ENCODE results near the gene RNF183.
"Not testable (repeated sequence)": the region's sequence is repeated elsewhere in the genome, so short reads cannot be mapped to it uniquely, and the experiment has no call there.

RNF183 gene

DNA sequence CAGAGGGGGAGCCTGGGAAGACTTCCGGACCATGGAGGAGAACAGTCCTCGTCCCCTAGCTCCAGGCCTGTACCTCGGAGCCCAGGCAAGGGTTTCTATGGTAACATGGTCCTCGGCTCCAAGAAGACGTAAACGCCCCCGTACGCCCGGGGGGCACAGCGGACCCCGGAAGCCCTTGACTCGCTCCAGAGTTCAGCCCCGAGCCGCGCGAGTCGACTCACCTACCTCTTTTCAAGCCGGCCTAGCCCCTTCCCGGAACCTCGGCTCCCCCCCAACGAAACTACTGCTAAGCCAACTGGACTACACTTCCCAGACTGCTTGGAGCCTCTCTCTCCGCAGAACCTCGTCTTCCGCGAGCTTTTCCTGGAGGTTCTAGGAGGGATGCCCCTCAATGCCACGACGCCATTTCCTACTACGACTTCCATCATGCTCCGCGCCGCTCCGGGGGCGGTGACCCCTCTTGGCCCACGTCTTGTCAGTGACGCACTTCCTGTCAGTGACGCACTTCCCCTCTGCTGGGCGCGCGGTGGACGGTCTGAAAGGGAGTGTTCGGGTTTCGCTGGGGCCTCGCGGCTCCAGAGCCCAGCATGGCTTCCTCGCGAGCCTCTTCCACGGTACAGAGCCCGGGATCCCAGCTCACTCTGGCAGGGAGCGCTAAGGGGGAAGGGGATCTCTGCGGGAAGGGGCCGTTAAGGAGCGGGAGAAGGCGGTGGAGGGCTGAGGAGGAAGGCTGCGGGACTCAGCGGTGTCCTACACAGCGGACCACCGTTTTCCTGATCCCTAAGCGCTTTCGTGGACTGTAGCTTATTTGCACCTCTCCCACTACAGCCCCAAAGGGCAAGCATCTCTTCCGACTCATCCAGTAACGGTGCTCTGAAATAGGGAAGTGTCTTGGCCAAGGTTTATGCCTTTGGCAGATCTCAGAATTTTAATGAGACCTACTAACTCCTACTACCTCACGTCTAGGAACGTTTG lies 27.7 kb downstream of the RNF183 start, which contains the start of the genes CDC26 and PRPF4:
Gene CDC26 (minus strand): TSS at position 416 of the 975 bp plus-strand sequence. CDS start 3,065 bp downstream, outside the sequence.
Gene PRPF4 (plus strand): TSS at position 502 of the 975 bp plus-strand sequence. CDS start 86 bp downstream, at position 588.
- DNase-seq (ENCODE audit: low read depth in 1 of 2, low spot score in 1 of 2) = peak; percentile 93 to 96

DNA sequence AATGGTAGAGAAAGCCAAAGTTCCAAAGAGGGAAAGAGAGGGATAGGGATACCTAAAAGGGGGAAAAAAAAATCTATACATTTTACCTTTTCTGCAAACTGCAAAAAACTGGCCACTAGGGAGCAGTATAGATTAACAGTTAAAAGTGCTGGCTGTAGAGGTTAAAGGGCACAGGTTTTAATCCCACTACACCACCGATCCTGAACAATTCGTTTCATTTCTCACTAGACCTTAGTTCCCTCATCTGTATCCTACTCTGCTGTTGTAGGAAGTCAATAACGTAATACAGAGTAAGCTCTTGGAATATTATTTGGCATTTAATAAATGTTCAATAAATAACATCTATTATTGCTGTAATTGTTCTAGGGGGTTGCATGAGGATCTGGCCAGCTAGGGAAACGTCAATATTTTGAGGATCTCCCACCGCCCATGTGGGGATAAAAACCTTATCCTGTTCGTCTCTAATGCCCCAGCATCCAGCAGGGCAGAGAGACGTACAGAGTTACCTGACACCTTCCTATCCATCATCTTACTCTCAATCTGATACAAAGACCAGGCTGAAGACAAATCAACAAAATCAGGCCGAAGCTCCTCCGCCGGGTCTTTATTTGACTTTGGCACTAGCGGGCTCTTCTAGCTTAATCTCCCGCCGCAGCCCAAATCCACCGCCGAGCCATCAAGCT lies 28.6 kb downstream of the RNF183 start:
- peak in 1 of 2 donors; percentile 42 for DNase-seq (ENCODE audit: low read depth in 1 of 2, low spot score in 1 of 2)

DNA sequence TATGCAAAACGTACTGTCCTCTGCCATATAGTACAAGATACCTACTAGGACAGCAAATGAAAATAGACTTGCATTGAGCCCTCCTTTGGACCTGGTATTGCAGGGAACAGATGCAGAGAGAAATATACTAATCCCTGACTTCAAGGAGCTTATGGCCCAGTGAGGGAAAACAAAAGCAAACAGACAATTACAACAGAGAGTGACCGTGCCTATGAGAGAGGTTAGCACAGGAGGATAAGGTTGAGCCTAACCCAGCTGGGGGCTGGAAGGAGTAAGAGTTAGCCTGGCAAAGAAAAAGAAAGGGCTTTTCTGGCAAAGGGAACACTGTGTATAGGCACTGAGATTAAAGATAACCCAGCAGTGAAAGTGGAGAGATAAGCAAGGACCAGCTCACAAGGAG lies 33.3 kb downstream of the RNF183 start:
- no peak for DNase-seq (ENCODE audit: low read depth in 1 of 2, low spot score in 1 of 2)

DNA sequence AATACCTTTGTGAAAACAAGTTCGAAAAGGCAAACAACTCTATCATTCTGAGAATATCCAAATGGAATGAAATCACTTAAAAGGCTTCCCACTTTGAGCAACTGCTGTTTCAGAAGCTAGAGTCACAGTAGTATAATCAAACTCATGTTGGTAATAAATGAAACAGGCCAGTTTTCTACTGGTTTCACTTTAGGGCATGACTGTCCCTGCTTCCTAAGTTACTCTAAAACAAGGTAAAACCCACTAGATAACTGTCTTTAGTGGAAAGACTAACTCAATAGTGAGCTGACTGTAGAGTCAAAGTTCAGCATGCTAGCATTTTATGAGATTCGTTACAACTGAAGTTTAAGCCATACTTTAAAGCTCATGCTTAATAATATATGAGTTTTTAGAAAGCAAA lies 33.8 kb downstream of the RNF183 start:
- DNase-seq (ENCODE audit: low read depth in 1 of 2, low spot score in 1 of 2) = no peak

DNA sequence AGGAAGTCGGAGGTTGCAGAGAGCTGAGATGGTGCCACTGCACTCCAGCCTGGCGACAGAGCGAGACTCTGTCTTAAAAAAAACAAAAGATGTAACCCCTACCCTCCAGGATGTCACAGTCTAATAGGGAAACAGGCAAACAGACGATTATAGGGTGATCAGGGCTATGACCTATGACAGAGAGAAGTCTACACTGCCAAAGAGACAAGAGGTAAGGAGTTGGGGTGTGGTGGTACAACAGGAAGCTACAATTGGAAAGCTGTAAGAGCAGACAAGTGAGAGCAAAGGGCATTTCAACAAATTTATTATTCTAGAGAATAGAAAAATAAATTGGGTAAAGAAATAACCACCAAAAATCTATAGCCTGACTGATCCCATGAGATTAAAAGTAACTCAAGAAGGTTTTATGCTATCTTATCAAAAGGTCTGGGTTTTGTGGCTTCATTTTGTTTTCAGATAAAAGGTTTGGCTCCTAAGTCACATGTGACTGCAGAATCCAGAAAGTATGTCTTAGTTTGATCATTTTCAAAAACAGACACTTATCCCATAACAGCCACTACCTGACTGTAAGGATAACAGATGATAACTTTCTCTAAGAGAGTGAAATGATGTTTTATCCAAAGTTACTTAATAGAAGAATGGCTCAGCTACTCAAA lies 35.1 kb downstream of the RNF183 start:
- no peak for DNase-seq (ENCODE audit: low read depth in 1 of 2, low spot score in 1 of 2)

DNA sequence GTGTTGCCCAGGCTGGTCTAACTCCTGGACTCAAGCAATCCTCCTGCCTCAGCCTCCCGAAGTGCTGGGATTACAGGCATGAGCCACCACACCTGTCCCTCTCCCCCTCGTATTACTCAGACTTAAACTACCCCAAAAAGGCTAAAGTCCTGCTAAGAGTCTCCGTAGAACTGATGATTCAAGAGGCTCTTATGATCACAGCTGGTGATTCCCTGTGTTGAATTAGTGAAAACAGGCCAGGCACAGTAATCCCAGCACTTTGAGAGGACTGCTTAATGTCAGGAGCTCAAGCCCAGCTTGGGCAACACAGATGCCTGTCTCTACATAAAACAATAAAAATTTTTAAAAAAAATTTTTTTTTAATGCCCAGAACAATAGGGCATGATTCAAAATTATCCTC lies 37.0 kb downstream of the RNF183 start:
- DNase-seq (ENCODE audit: low read depth in 1 of 2, low spot score in 1 of 2) = no peak

DNA sequence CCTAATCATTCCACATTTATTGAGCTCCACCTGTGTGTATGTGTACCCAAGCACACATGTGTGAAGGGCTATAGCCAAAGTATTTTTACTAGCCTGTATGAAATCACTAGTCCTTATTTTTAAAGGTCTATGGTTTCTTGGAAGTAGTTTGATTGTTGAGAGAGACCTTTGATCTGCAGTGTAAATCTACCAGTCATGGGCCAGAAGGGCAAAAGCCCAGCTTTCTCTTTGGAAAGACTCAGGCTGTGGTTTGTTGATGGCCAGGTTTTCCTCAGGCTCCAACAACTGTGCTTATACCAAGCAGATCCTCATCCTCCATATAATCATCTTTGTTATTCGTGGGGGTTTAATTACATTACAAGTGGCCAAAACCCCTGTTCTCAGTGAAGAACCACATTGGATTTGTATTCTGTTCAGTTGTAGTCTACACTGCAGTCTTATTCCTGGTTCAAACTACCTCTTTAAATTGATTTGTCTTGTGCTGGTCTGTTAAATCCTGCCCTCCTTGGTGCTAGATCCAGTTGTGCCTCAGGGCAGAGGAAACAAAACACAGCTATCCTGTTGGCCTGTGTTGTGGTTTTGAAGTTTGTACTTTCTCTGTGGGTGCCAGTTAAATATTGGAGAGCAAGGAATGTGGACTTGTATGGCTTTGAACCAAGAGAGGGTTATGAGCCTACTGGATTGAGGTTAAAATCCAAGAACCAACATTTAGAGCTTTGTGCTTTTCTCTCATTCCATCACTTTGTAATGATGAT lies 41.1 kb downstream of the RNF183 start:
- DNase-seq (ENCODE audit: low read depth in 1 of 2, low spot score in 1 of 2) = no peak

DNA sequence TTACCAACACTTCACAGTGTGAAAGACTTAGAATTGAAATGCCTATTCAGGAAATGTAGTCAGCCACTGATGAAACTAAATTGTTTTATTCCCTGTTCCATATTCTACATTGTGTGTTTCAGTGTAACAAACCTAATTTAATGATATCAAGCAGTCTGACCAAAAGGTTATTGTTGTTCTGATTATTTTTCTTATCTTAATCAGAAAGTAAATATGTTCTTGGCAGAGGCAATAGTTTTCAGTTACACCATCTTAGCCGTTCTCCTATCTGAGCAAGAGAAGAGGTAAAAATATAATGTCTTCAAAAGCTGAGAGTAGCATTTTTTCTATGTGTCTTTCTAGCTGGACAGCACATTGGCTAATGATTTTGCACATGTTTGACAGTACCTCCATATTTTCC lies 44.9 kb downstream of the RNF183 start:
- DNase-seq (ENCODE audit: low read depth in 1 of 2, low spot score in 1 of 2) = no peak

DNA sequence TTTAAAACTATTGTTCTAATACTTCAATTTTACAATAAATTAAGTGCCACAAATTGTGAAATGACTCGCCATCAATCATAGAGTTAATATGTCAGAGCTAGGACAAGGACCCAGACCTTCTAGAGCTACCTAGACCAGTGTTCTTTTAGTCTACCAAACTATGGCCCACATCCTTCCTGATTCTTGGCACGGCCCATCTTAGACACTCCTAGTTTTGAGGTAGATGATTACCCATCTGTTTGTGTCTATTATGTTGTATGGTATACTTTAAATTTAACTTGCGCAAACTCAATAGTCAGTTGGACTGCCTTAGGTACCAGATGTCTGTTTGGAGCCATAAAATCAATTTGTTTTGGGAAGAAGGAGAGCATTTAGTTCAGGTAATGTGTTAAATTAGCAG lies 45.3 kb downstream of the RNF183 start:
- DNase-seq (ENCODE audit: low read depth in 1 of 2, low spot score in 1 of 2) = no peak

DNA sequence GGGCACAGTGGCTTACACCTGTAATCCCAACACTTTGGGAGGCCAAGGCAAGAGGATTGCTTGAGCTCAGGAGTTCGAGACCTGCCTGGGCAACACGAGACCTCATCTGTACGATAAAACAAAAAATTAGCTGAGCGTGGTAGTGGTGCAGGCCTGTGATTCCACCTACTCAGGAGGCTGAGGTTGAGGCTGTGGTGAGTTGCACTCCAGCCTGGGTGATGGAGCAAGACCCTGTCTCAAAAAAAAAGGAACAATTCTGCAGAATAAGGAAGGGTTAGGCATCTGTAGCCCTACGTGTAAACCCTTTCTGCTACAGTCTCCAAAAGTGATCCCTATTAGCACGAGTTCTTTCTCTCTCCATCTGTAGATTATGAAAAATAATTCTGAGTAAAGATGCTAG lies 47.7 kb downstream of the RNF183 start:
- DNase-seq (ENCODE audit: low read depth in 1 of 2, low spot score in 1 of 2) = no peak

DNA sequence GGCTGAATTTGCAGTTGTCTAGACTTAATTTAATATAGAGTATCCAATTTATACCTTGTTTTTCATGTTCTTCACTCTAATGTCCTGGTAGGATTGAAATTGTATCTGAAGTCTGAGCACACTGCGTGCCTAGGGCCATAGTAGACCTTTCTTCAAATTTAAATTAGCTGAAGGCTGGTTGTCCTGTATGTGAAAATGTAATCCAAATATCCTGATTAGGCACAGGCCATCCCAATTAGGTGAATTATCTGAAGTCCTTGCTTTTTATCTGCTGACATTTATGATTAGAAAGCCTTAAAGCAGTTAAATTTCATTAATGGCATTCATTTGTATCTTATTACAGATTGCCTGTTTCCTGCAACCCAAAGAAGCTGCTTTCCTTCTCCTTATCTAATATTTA lies 48.2 kb downstream of the RNF183 start:
- DNase-seq (ENCODE audit: low read depth in 1 of 2, low spot score in 1 of 2) = no peak

DNA sequence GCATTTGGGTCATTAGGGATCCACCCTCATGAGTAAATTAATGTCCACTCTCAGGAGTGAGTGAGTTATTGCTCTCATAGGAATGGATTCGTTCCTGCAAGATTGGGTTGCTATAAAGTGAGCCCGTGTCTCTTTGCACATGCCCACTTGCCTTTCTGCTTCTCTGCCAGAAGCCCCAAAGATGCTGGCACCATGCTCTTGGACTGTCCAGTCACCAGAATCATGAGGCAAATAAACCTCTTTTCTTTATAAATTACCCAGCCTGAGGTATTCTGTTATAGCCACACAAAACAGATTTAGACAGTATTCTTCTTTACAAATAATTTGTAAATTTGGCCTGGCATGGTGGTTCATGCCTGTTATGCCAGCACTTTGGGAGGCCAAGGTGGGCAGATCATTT lies 52.4 kb downstream of the RNF183 start:
- no peak for DNase-seq (ENCODE audit: low read depth in 1 of 2, low spot score in 1 of 2)

DNA sequence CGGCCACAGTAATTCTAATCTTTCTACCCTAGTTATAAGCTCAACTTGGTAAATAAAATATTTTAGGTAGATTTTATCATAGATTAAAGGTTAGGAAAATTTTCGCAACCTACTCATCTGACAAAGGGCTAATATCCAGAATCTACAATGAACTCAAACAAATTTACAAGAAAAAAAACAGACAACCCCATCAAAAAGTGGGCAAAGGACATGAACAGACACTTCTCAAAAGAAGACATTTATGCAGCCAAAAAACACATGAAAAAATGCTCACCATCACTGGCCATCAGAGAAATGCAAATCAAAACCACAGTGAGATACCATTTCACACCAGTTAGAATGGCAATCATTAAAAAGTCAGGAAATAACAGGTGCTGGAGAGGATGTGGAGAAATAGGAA lies 53.5 kb downstream of the RNF183 start:
- not testable (repeated sequence) for DNase-seq (ENCODE audit: low read depth in 1 of 2, low spot score in 1 of 2)

DNA sequence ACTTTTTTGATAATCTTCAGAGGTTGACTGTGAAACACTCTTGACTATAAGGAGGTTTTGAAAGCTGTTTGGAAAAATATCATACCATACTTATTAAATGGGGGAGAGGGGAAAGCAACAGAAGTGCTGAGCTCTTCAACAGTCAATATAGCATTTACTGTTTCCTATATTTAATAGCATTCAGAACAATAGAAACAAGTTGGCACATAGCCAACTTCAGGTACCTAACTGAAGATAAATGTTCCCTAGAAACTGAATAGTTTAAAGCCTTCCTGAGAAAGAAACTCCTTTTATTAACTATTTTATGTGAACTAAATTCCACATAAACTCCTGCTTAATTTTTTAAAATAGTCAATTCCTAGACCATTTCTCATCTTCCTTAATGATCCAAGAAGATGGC lies 55.5 kb downstream of the RNF183 start:
- DNase-seq (ENCODE audit: low read depth in 1 of 2, low spot score in 1 of 2) = no peak

Measured in activated CD4-positive, alpha-beta T cell treated with anti-CD3 and anti-CD28 coated beads, Interleukin-2, amount 50 U/mL, for 24 hours (primary cell).